H1 (cell line): Measurements from ENCODE around the gene ERCC6. TPM values are rescaled to one million over a fixed set of nuclear protein-coding genes. Genes with fewer than 3 reads are reported as not detected.

Experiments used
- CTCF ChIA-PET: fragments of 300-600 bp; sonication (Branson Sonifier 250); formaldehyde crosslinking; loops from one replicate; lab custom pipeline; 2021; ENCODE audit not compliant: partially characterized antibody; lab: Charles Lee
- POLR2A ChIA-PET: fragments of 300-600 bp; sonication (Branson Sonifier 250); formaldehyde crosslinking; loops from one replicate; lab custom pipeline; 2021; ENCODE audit warnings: inconsistent platforms; ENCODE audit not compliant: partially characterized antibody; lab: Charles Lee
- DNase-seq, 2 experiments: peaks; one replicate each; pipeline versions ENCODE4 v3.0.0 to v3.0.0-alpha.2; 2010 to 2022; ENCODE audit warnings: low spot score in 2 of 2, low read depth in 1 of 2, mixed read lengths in 1 of 2
- FAIRE-seq: peaks from 2 replicates; lab custom pipeline; 2011; peaks lifted over from hg19 to GRCh38; lab: Jason Lieb, UNC
- H2AFZ ChIP-seq: 2 replicates; pipeline ENCODE4 v1.8.1; 2012; ENCODE audit warnings: low read length, inconsistent platforms
- H2AK5ac ChIP-seq: 2 replicates; pipeline ENCODE4 v1.6.1; 2013; ENCODE audit warnings: low read depth, low read length
- H2BK120ac ChIP-seq: replicated peaks from 2 replicates; pipeline ENCODE3; 2013; ENCODE audit warnings: low read depth, low read length, inconsistent platforms
- H2BK12ac ChIP-seq: 2 replicates; pipeline ENCODE4 v1.6.1; 2013; ENCODE audit warnings: low read depth, low read length
- H2BK15ac ChIP-seq: 2 replicates; pipeline ENCODE4 v1.6.1; 2013; ENCODE audit warnings: low read length
- H2BK20ac ChIP-seq: 2 replicates; pipeline ENCODE4 v1.6.1; 2013; ENCODE audit warnings: low read length
- H2BK5ac ChIP-seq: 2 replicates; pipeline ENCODE4 v1.6.1; 2013; ENCODE audit warnings: low read depth, low read length
- H3K14ac ChIP-seq: 2 replicates; pipeline ENCODE4 v1.6.1; 2013; ENCODE audit warnings: inconsistent platforms; ENCODE audit not compliant: insufficient read length
- H3K18ac ChIP-seq: 2 replicates; pipeline ENCODE4 v1.6.1; 2013; ENCODE audit warnings: low read length; ENCODE audit errors: extremely low read depth
- H3K23ac ChIP-seq: 2 replicates; pipeline ENCODE4 v1.6.1; 2013; ENCODE audit warnings: inconsistent platforms; ENCODE audit not compliant: insufficient read length
- H3K23me2 ChIP-seq: 2 replicates; pipeline ENCODE4 v1.6.1; 2013; ENCODE audit warnings: low read depth, low read length
- H3K27ac ChIP-seq: 2 replicates; pipeline ENCODE4 v1.6.1; 2011; ENCODE audit warnings: low read depth, low read length, inconsistent platforms
- H3K27me3 ChIP-seq, 4 experiments: replicated peaks in 1 of 4; 1 replicate in 1 of 4; 2 replicates in 3 of 4; pipeline versions ENCODE4 v1.6.1 to v1.8.1; 2011 to 2013; ENCODE audit warnings: low read length in 3 of 4, mild to moderate bottlenecking in 3 of 4, inconsistent platforms in 2 of 4, mixed read lengths in 2 of 4, moderate library complexity in 1 of 4; ENCODE audit not compliant: control insufficient read depth in 3 of 4, insufficient read depth in 3 of 4; ENCODE audit errors: extremely low read depth in 1 of 4
- H3K36me3 ChIP-seq, 4 experiments: 2 replicates each; pipeline versions ENCODE4 v1.6.1 to v1.8.1; 2011 to 2013; ENCODE audit warnings: mild to moderate bottlenecking in 4 of 4, low read length in 3 of 4, moderate library complexity in 2 of 4, control low read depth in 1 of 4, inconsistent platforms in 1 of 4; ENCODE audit not compliant: insufficient read depth in 4 of 4, control insufficient read depth in 2 of 4
- H3K4ac ChIP-seq: replicated peaks from 2 replicates; pipeline ENCODE3; 2013; ENCODE audit warnings: low read length, low read depth, mixed read lengths, inconsistent platforms; ENCODE audit not compliant: insufficient read length
- H3K4me1 ChIP-seq, 4 experiments: replicated peaks in 1 of 4; 1 replicate in 1 of 4; 2 replicates in 3 of 4; pipeline versions ENCODE4 v1.6.1 to v1.8.1; 2011 to 2013; ENCODE audit warnings: low read length in 3 of 4, inconsistent platforms in 2 of 4, mixed read lengths in 1 of 4; ENCODE audit not compliant: insufficient read depth in 4 of 4, control insufficient read depth in 3 of 4
- H3K4me2 ChIP-seq, 2 experiments: 2 replicates each; pipeline versions ENCODE4 v1.6.1 to v1.8.1; 2011 to 2013; ENCODE audit warnings: low read depth in 2 of 2, low read length in 2 of 2, control low read depth in 1 of 2, inconsistent platforms in 1 of 2, mild to moderate bottlenecking in 1 of 2; ENCODE audit not compliant: insufficient read depth in 1 of 2
- H3K4me3 ChIP-seq, 4 experiments: fragments of 200-600, 300-600 bp in 1 of 4; sonication (generic), shearing (Covaris generic), sonication (Bioruptor Twin) in 1 of 4; 2 replicates each; pipeline versions ENCODE4 v1.5.1 to v1.8.1; 2011 to 2016; ENCODE audit warnings: low read length in 4 of 4, low read depth in 3 of 4, control low read depth in 2 of 4, inconsistent platforms in 2 of 4, mild to moderate bottlenecking in 2 of 4, mixed read lengths in 1 of 4, moderate library complexity in 1 of 4; ENCODE audit not compliant: insufficient read depth in 2 of 4; ENCODE audit errors: extremely low read depth in 1 of 4
- H3K56ac ChIP-seq: replicated peaks from 2 replicates; pipeline ENCODE3; 2013; ENCODE audit warnings: low read depth, mild to moderate bottlenecking, mixed read lengths, low read length, inconsistent platforms; ENCODE audit not compliant: insufficient read length
- H3K79me1 ChIP-seq: 2 replicates; pipeline ENCODE4 v1.6.1; 2013; ENCODE audit warnings: low read depth, low read length, control low read depth
- H3K79me2 ChIP-seq, 2 experiments: 2 replicates each; pipeline versions ENCODE4 v1.6.1 to v1.8.1; 2012 to 2013; ENCODE audit warnings: low read length in 2 of 2, mild to moderate bottlenecking in 2 of 2, inconsistent platforms in 1 of 2; ENCODE audit not compliant: insufficient read depth in 2 of 2, control insufficient read depth in 1 of 2
- H3K9ac ChIP-seq, 4 experiments: replicated peaks in 1 of 4; 1 replicate in 1 of 4; 2 replicates in 3 of 4; pipeline versions ENCODE4 v1.6.1 to v1.8.1; 2011 to 2013; ENCODE audit warnings: low read depth in 3 of 4, low read length in 3 of 4, control low read depth in 2 of 4, mild to moderate bottlenecking in 2 of 4, moderate library complexity in 2 of 4, inconsistent platforms in 1 of 4; ENCODE audit errors: extremely low read depth in 1 of 4
- H3K9me3 ChIP-seq, 2 experiments: 2 replicates each; pipeline versions ENCODE4 v1.6.1 to v1.8.1; 2012 to 2013; ENCODE audit warnings: mild to moderate bottlenecking in 2 of 2, moderate library complexity in 2 of 2, control low read depth in 1 of 2, inconsistent platforms in 1 of 2, low read depth in 1 of 2, low read length in 1 of 2, mixed read lengths in 1 of 2; ENCODE audit not compliant: insufficient read depth in 2 of 2
- H4K20me1 ChIP-seq, 2 experiments: replicated peaks in 1 of 2; 2 replicates each; pipeline versions ENCODE3 to v1.8.1; 2011 to 2013; ENCODE audit warnings: inconsistent platforms in 2 of 2, low read length in 2 of 2, mild to moderate bottlenecking in 1 of 2; ENCODE audit not compliant: insufficient read depth in 2 of 2, control insufficient read depth in 1 of 2
- H4K5ac ChIP-seq: 2 replicates; pipeline ENCODE4 v1.6.1; 2013; ENCODE audit warnings: low read length, low read depth, mixed read lengths, inconsistent platforms; ENCODE audit not compliant: insufficient read length
- H4K8ac ChIP-seq: 2 replicates; pipeline ENCODE4 v1.8.0; 2013; ENCODE audit warnings: mild to moderate bottlenecking, moderate library complexity, low read length, inconsistent platforms; ENCODE audit not compliant: insufficient read depth; ENCODE audit errors: extremely low read depth
- H4K91ac ChIP-seq: replicated peaks from 2 replicates; pipeline ENCODE3; 2013; ENCODE audit warnings: low read length, mixed read lengths, inconsistent platforms; ENCODE audit not compliant: insufficient read length
- CTCF ChIP-seq, 3 experiments: IDR thresholded peaks; 1 replicate in 2 of 3; 2 replicates in 1 of 3; pipeline versions ENCODE4 v1.5.1 to v1.6.1; 2011; ENCODE audit warnings: low read length in 3 of 3, mild to moderate bottlenecking in 3 of 3, inconsistent platforms in 2 of 3, low read depth in 1 of 3, moderate library complexity in 1 of 3; ENCODE audit not compliant: insufficient read depth in 1 of 3; ENCODE audit errors: control extremely low read depth in 1 of 3
- KDM4A ChIP-seq: IDR thresholded peaks from one replicate; pipeline ENCODE4 v1.7.1; 2012; ENCODE audit warnings: low read depth, mild to moderate bottlenecking, moderate library complexity, low read length, inconsistent platforms; ENCODE audit not compliant: severe bottlenecking
- POU5F1 ChIP-seq: IDR thresholded peaks from 2 replicates; pipeline ENCODE4 v1.6.1; 2011; ENCODE audit warnings: low read depth, mild to moderate bottlenecking, low read length, moderate library complexity
- WGBS, 2 experiments: shearing (Covaris generic) in 1 of 2; methylation state at CpG; one replicate each; pipeline versions ENCODE4 v1.1.6 to v1.1.7; 2013 to 2015; ENCODE audit warnings: low lambda C conversion rate in 2 of 2, mixed read lengths in 2 of 2, inconsistent platforms in 1 of 2, low coverage in 1 of 2, missing lambda C conversion rate in 1 of 2; ENCODE audit not compliant: insufficient replicate concordance in 2 of 2, insufficient coverage in 1 of 2, insufficient read length in 1 of 2; ENCODE audit errors: extremely low coverage in 1 of 2, missing lambda C conversion rate in 1 of 2; 5-methylcytosine and 5-hydroxymethylcytosine counted together
- polyA plus RNA-seq, 7 experiments: library from polyadenylated mRNA; depleted of rRNA in 3 of 7; stranded (reverse) in 5 of 7; unstranded in 2 of 7; fragments of >200 nt in 5 of 7; fragments of 200-250 nt in 2 of 7; gene quantifications; 1 replicate in 5 of 7; 2 replicates in 1 of 7; 4 replicates in 1 of 7; pipeline versions ENCODE4 v1.2.1 to v1.2.3, GENCODE V29; 2011 to 2013; ENCODE audit warnings: missing spikeins in 2 of 7, mixed read lengths in 2 of 7
- total RNA-seq: library from RNA; stranded (reverse); fragmentation: NEBNext Ultra II Directional; extraction: Animal tissue kit (Norgen Biotek cat#: 25700); gene quantifications from 2 replicates; pipeline ENCODE4 v1.2.1, GENCODE V29; 2021

ERCC6 gene
- total and polyA plus RNA-seq, 2 of the 8 experiments (the other 6 are each of a cell fraction or from before 2014, with no cell fraction given): 4.1 to 11.9 TPM

- Histone ChIP-seq H2BK12ac (no peak overlapping the region), H4K8ac (no peak overlapping the region), H2BK15ac (no peak overlapping the region), H3K4me1 (no peaks in the 10 kb centered on the region), H3K9ac (no peak overlapping the region), H3K27me3 (no peaks in the 10 kb centered on the region), H3K79me2 (no peaks in the 10 kb centered on the region), H4K5ac (no peak overlapping the region), H2BK120ac (no peak overlapping the region), H3K4me3 (no peak overlapping the region), H3K56ac (no peak overlapping the region), H3K4me2 (no peak overlapping the region), H3K18ac (no peak overlapping the region), H3K23ac (no peak overlapping the region), H2BK5ac (no peak overlapping the region), H3K79me1 (no peaks in the 10 kb centered on the region), H2AFZ (no peak overlapping the region), H3K23me2 (peaks cover 2% of the 10 kb centered on the region; the same call in 1 of the 2 replicates), H2BK20ac (no peak overlapping the region), H3K14ac (no peak overlapping the region), H3K36me3 (no peaks in the 10 kb centered on the region), H2AK5ac (no peak overlapping the region), H4K20me1 (no peaks in the 10 kb centered on the region), H3K27ac (no peak overlapping the region), H4K91ac (no peak overlapping the region), H3K4ac (no peak overlapping the region), H3K9me3 (no peaks in the 10 kb centered on the region)
- 83% methylated on average over 2 of the region's 2 CpGs; no CpG with 5 or more reads in 1 of the 2 experiments for WGBS, 2 experiments
- DNase-seq (no peak), FAIRE-seq (no peak)
- ChIA-PET POLR2A (interaction anchor here (0.6 kb wide), 1 partner anchor 685 kb away, joined by 3 read pairs; no protein-coding TSS in a partner anchor), CTCF (interaction anchor here (1.1 kb wide), 1 partner anchor 25 kb away, joined by 3 read pairs; no protein-coding TSS in a partner anchor)
- TF ChIP-seq POU5F1 (no peak), CTCF (IDR thresholded peaks at IDR 0.05; ENCODE audit: control extremely low read depth in 1 of 3, insufficient read depth in 1 of 3, low read depth in 1 of 3, low read length in 3 of 3) (no peak), KDM4A (no peak)
Measured at GRCh38 chr10:49577182-49577925, 38.4 kb upstream of the ERCC6 start.
